Esophagus muscularis mucosa (tissue), 4 donors: ENCODE measurements around the gene CALML3.

ENCODE experiments used
- EP300 ChIP-seq: sonication (generic); formaldehyde crosslinking; IDR thresholded peaks from one replicate; pipeline ENCODE4 v1.6.1; 2017; ENCODE audit warnings: antibody characterized with exemption
- POLR2A ChIP-seq: fragments of 450-650 bp; IDR thresholded peaks from one replicate; pipeline ENCODE4 v1.6.1; 2017; ENCODE audit warnings: antibody characterized with exemption, moderate library complexity, mild to moderate bottlenecking, low read depth
- TF ChIP-seq, protein P1 (sequence below), 3 experiments: fragments of 200-600 bp in 2 of 3; fragments of 450-650 bp in 1 of 3; sonication (generic) in 2 of 3; IDR thresholded peaks; one replicate each; pipeline ENCODE4 v1.5.1; 2017 to 2019; ENCODE audit warnings: antibody characterized with exemption in 3 of 3, mild to moderate bottlenecking in 2 of 3, moderate library complexity in 1 of 3

DNA sequence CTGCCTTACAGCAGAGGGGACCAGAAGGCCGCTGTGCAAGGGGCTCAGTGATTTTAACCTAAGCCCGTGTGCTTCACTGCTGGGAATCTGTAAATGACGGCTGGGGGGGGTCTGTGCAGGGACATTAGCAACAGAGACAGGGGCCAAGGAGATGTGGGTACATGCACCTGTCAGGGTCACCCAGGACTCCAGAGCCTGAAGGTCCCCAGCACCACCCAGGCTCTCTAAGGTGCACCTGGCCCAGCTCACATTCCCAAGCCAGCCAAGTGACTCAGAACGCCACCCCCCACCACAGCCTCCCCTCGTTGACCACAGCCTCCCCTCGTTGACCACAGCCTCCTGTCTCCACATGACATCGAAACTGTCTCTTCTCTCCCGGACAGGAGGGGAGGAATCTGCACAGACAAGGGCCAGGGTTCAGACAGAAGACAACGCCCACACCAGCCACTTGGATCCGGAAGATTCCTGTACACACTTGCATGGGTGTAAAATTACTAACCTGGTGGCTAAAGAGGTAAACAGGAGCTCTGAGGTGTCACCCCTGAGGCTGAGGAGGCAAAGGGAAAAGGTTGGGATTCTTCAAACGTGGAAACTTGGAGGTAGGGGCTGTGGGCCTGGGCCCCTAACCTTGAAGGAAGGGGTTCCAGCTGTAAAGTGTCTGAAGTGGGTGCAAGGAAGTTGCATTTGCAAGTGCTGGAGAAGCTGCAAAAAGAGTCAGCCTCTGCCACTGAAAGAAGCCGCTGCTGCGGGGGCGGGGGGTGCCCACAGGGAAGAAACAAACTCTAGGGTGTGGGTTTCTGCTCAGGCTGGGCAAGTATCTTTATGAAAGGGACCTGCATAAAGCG lies 27.0 kb downstream of the CALML3 start:
- TF ChIP-seq, protein P1, sequence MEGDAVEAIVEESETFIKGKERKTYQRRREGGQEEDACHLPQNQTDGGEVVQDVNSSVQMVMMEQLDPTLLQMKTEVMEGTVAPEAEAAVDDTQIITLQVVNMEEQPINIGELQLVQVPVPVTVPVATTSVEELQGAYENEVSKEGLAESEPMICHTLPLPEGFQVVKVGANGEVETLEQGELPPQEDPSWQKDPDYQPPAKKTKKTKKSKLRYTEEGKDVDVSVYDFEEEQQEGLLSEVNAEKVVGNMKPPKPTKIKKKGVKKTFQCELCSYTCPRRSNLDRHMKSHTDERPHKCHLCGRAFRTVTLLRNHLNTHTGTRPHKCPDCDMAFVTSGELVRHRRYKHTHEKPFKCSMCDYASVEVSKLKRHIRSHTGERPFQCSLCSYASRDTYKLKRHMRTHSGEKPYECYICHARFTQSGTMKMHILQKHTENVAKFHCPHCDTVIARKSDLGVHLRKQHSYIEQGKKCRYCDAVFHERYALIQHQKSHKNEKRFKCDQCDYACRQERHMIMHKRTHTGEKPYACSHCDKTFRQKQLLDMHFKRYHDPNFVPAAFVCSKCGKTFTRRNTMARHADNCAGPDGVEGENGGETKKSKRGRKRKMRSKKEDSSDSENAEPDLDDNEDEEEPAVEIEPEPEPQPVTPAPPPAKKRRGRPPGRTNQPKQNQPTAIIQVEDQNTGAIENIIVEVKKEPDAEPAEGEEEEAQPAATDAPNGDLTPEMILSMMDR (IDR thresholded peaks at IDR 0.05) = no peak
- TF ChIP-seq POLR2A (no peak), EP300 (no peak)
